NCI-H1694 treated with DMSO at 0.1 percent for 48 hours (cell line): ENCODE data around the gene FHIT.

Experiments
- DNase-seq: peaks from one replicate; lab custom pipeline; 2025; lab: John Stamatoyannopoulos, UW

The FHIT gene

GRCh38 chr3:60463685-60464084 lies 787.6 kb downstream of the FHIT start:
- no peak for DNase-seq

- no peak for DNase-seq
Observed at GRCh38 chr3:60461267-60461666, 790.0 kb downstream of the FHIT start.

GRCh38 chr3:60456180-60456579 lies 795.1 kb downstream of the FHIT start:
- no peak for DNase-seq

GRCh38 chr3:60453326-60453725 lies 797.9 kb downstream of the FHIT start:
- no peak for DNase-seq

- no peak for DNase-seq
Observed at GRCh38 chr3:60448696-60449095, 802.6 kb downstream of the FHIT start.

- DNase-seq: no peak
Observed at GRCh38 chr3:60445446-60445845, 805.8 kb downstream of the FHIT start.

GRCh38 chr3:60444898-60445437 lies 806.3 kb downstream of the FHIT start:
- no peak for DNase-seq

GRCh38 chr3:60440869-60441268 lies 810.4 kb downstream of the FHIT start:
- no peak for DNase-seq

GRCh38 chr3:60435941-60436650 lies 815.2 kb downstream of the FHIT start:
- DNase-seq: no peak

- no peak for DNase-seq
Observed at GRCh38 chr3:60434950-60435349, 816.3 kb downstream of the FHIT start.

GRCh38 chr3:60434323-60434722 lies 816.9 kb downstream of the FHIT start:
- no peak for DNase-seq

GRCh38 chr3:60431599-60431958 lies 819.7 kb downstream of the FHIT start:
- no peak for DNase-seq

GRCh38 chr3:60430205-60430604 lies 821.0 kb downstream of the FHIT start:
- DNase-seq: no peak

- DNase-seq: no peak
Observed at GRCh38 chr3:60427109-60427508, 824.1 kb downstream of the FHIT start.

GRCh38 chr3:60424942-60425341 lies 826.3 kb downstream of the FHIT start:
- DNase-seq: no peak

- DNase-seq: no peak
Observed at GRCh38 chr3:60424034-60424433, 827.2 kb downstream of the FHIT start.

- DNase-seq: no peak
Observed at GRCh38 chr3:60423556-60423955, 827.7 kb downstream of the FHIT start.

- no peak for DNase-seq
Observed at GRCh38 chr3:60421749-60422446, 829.4 kb downstream of the FHIT start.

GRCh38 chr3:60417576-60417975 lies 833.7 kb downstream of the FHIT start:
- no peak for DNase-seq

- no peak for DNase-seq
Observed at GRCh38 chr3:60414011-60414410, 837.2 kb downstream of the FHIT start.

- DNase-seq: no peak
Observed at GRCh38 chr3:60413551-60413950, 837.7 kb downstream of the FHIT start.

GRCh38 chr3:60403866-60404265 lies 847.4 kb downstream of the FHIT start:
- DNase-seq: no peak

- DNase-seq: no peak
Observed at GRCh38 chr3:60402931-60403330, 848.3 kb downstream of the FHIT start.
